Keratinocyte (primary cell): ENCODE measurements around the gene SH3GLB2. TPM values are rescaled to one million over a fixed set of nuclear protein-coding genes. Genes with fewer than 3 reads are reported as not detected.

Experiments used
- DNase-seq: peaks from one replicate; pipeline ENCODE4 v3.0.0-alpha.2; 2011; ENCODE audit warnings: low read depth, missing footprints, low spot score
- FAIRE-seq: peaks from 2 replicates; lab custom pipeline; 2011; peaks lifted over from hg19 to GRCh38; lab: Jason Lieb, UNC
- H2AFZ ChIP-seq: 2 replicates; pipeline ENCODE4 v1.6.0; 2012; ENCODE audit warnings: low read length, control low read depth, inconsistent platforms; ENCODE audit not compliant: control insufficient read depth
- H3K27ac ChIP-seq: 2 replicates; pipeline ENCODE4 v1.5.1; 2011; ENCODE audit warnings: low read length; ENCODE audit not compliant: control insufficient read depth, insufficient read depth
- H3K27me3 ChIP-seq: 3 replicates; pipeline ENCODE4 v1.6.0; 2011; ENCODE audit warnings: low read length; ENCODE audit not compliant: control insufficient read depth, insufficient read depth; ENCODE audit errors: extremely low read depth
- H3K36me3 ChIP-seq, 2 experiments: 2 replicates in 1 of 2; 3 replicates in 1 of 2; pipeline ENCODE4 v1.5.1; 2011; ENCODE audit warnings: low read length in 2 of 2, mild to moderate bottlenecking in 1 of 2; ENCODE audit not compliant: control insufficient read depth in 2 of 2, insufficient read depth in 2 of 2; ENCODE audit errors: extremely low read depth in 1 of 2
- H3K4me1 ChIP-seq: 3 replicates; pipeline ENCODE4 v1.5.1; 2011; ENCODE audit warnings: low read length; ENCODE audit not compliant: control insufficient read depth, insufficient read depth; ENCODE audit errors: extremely low read depth
- H3K4me2 ChIP-seq: 3 replicates; pipeline ENCODE4 v1.6.0; 2011; ENCODE audit warnings: low read depth, low read length; ENCODE audit not compliant: control insufficient read depth, insufficient read depth; ENCODE audit errors: extremely low read depth
- H3K4me3 ChIP-seq, 3 experiments: fragments of 200-600 bp in 1 of 3; sonication (generic) in 1 of 3; 2 replicates in 2 of 3; 3 replicates in 1 of 3; pipeline ENCODE4 v1.5.1; 2011 to 2016; ENCODE audit warnings: low read length in 3 of 3, mild to moderate bottlenecking in 3 of 3, control low read depth in 2 of 3, inconsistent platforms in 1 of 3, low read depth in 1 of 3, mixed read lengths in 1 of 3, mixed run types in 1 of 3, moderate library complexity in 1 of 3; ENCODE audit not compliant: control insufficient read depth in 2 of 3, insufficient read depth in 2 of 3; ENCODE audit errors: extremely low read depth in 1 of 3
- H3K79me2 ChIP-seq: 2 replicates; pipeline ENCODE4 v1.6.0; 2012; ENCODE audit warnings: low read length; ENCODE audit not compliant: control insufficient read depth, insufficient read depth
- H3K9ac ChIP-seq: 3 replicates; pipeline ENCODE4 v1.6.0; 2011; ENCODE audit warnings: low read length; ENCODE audit not compliant: control insufficient read depth, insufficient read depth; ENCODE audit errors: extremely low read depth
- H3K9me1 ChIP-seq: 3 replicates; pipeline ENCODE4 v1.6.0; 2011; ENCODE audit warnings: low read length; ENCODE audit not compliant: control insufficient read depth, insufficient read depth; ENCODE audit errors: extremely low read depth
- H3K9me3 ChIP-seq: 2 replicates; pipeline ENCODE4 v1.5.1; 2012; ENCODE audit warnings: low read depth, low read length; ENCODE audit not compliant: control insufficient read depth
- H4K20me1 ChIP-seq: 3 replicates; pipeline ENCODE4 v1.6.0; 2011; ENCODE audit warnings: low read length; ENCODE audit not compliant: control insufficient read depth, insufficient read depth; ENCODE audit errors: extremely low read depth
- EZH2 ChIP-seq: IDR thresholded peaks from one replicate; pipeline ENCODE4 v1.6.1; 2012; ENCODE audit warnings: inconsistent platforms, mild to moderate bottlenecking, low read length, moderate library complexity
- dilution Hi-C: fragments of 300-500 bp; cut with MboI; formaldehyde crosslinking; loops from one replicate; pipeline ENCODE4 v1.7.0; 2020; ENCODE audit warnings: low sequenced_read_pairs; ENCODE audit not compliant: extremely low pct_ligation_motif_present
- polyA plus RNA-seq, 5 experiments: library from polyadenylated mRNA; depleted of rRNA in 3 of 5; stranded (reverse) in 3 of 5; stranded (forward) in 1 of 5; unstranded in 1 of 5; fragments of >200 nt; gene quantifications; 1 replicate in 1 of 5; 2 replicates in 3 of 5; 3 replicates in 1 of 5; pipeline versions ENCODE4 v1.2.1 to v1.2.3, GENCODE V29; 2011 to 2012; ENCODE audit warnings: missing spikeins in 2 of 5, low read depth in 1 of 5, low replicate concordance in 1 of 5
- TF ChIP-seq, protein P1 (sequence below), 3 experiments: IDR thresholded peaks in 1 of 3; conservative IDR thresholded peaks in 1 of 3; optimal IDR thresholded peaks in 1 of 3; 2 replicates in 2 of 3; 3 replicates in 1 of 3; pipeline versions ENCODE3 to v1.5.1; 2011; ENCODE audit warnings: low read length in 3 of 3, mild to moderate bottlenecking in 3 of 3, moderate library complexity in 2 of 3, control low read depth in 1 of 3, inconsistent platforms in 1 of 3; ENCODE audit not compliant: insufficient read depth in 2 of 3; ENCODE audit errors: extremely low read depth in 1 of 3

Gene SH3GLB2
- polyA plus RNA-seq, 1 donor (not counting 4 experiments of a cell fraction or from before 2014, with no cell fraction given): 37.1 TPM

DNA sequence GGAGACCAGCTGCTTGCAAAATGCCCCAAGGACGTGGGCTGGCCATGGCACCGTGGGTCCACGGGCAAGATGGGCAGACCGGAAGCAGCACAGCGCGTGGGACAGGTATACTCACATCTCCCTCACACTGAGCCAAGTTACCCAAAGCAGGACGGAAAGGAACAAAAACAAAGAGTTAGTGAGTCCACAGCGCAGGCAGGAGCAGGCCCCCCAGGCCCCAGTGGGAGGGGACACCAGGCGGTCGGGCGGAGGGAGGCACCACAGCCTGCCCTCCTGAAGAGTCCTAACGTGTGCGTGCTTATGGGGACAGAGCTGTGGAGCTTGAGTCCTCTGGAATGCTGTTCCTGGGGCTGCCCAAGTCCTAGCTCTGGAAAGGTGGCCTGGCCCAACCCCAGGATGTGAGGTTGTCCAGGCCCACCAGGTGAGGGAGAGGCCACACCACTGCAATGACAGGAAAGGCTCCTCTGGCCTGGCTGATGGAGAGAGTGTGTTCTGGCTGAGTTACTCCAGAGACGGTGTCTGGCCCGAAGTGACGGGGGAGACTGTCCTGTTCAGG is 15.2 kb downstream of the SH3GLB2 start:
- Histone ChIP-seq H3K4me3 (no peak overlapping the region), H3K4me2 (no peak overlapping the region), H3K9me3 (no peaks in the 10 kb centered on the region), H3K9ac (no peak overlapping the region), H3K27me3 (no peaks in the 10 kb centered on the region), H3K9me1 (no peaks in the 10 kb centered on the region), H2AFZ (no peak overlapping the region), H3K4me1 (no peaks in the 10 kb centered on the region), H3K79me2 (no peaks in the 10 kb centered on the region), H4K20me1 (no peaks in the 10 kb centered on the region), H3K27ac (no peak overlapping the region), H3K36me3 (peaks cover 20 to 23% of the 10 kb centered on the region in 2 experiments)
- DNase-seq: no peak
- no peak for TF ChIP-seq EZH2
- TF ChIP-seq, protein P1, sequence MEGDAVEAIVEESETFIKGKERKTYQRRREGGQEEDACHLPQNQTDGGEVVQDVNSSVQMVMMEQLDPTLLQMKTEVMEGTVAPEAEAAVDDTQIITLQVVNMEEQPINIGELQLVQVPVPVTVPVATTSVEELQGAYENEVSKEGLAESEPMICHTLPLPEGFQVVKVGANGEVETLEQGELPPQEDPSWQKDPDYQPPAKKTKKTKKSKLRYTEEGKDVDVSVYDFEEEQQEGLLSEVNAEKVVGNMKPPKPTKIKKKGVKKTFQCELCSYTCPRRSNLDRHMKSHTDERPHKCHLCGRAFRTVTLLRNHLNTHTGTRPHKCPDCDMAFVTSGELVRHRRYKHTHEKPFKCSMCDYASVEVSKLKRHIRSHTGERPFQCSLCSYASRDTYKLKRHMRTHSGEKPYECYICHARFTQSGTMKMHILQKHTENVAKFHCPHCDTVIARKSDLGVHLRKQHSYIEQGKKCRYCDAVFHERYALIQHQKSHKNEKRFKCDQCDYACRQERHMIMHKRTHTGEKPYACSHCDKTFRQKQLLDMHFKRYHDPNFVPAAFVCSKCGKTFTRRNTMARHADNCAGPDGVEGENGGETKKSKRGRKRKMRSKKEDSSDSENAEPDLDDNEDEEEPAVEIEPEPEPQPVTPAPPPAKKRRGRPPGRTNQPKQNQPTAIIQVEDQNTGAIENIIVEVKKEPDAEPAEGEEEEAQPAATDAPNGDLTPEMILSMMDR (optimal IDR thresholded peaks at IDR 0.05 in 1 of 3, IDR thresholded peaks at IDR 0.05 in 1 of 3, conservative IDR thresholded peaks at IDR 0.05 in 1 of 3; ENCODE audit: extremely low read depth in 1 of 3, insufficient read depth in 2 of 3, low read length in 3 of 3): no peak
- FAIRE-seq: no peak
- dilution Hi-C loops: no loop called here

DNA sequence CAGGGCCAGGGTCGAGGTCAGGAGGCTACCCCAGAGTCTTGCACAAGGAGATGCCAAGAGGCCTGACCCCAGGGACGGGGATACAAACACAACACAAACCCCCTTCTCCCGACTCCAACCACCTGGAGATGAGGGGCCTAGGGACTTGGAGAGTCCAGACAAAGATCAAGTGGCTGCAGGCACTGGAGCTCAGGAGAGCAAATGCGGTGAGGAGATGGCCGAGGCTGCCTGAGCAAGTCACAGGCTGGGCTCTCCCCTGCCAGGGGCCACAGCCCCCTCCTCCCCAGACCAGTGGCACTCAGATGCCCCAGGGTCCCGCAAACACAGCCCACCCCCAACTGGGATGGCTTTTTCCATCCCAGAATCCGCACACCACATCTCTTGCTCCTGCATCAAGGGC is 15.8 kb downstream of the SH3GLB2 start:
- DNase-seq: no peak
- FAIRE-seq: no peak
- no peak overlapping the region for H3K27ac ChIP-seq

More for the DNA sequence above, 15.8 kb downstream of the SH3GLB2 start:
- Histone ChIP-seq H3K9me1 (no peaks in the 10 kb centered on the region), H3K27me3 (no peaks in the 10 kb centered on the region), H2AFZ (no peak overlapping the region), H4K20me1 (no peaks in the 10 kb centered on the region), H3K79me2 (no peaks in the 10 kb centered on the region), H3K4me3 (no peak overlapping the region), H3K4me2 (no peak overlapping the region), H3K4me1 (peaks cover 4% of the 10 kb centered on the region), H3K9ac (no peak overlapping the region), H3K9me3 (no peaks in the 10 kb centered on the region), H3K36me3 (peaks cover 20 to 25% of the 10 kb centered on the region in 2 experiments)
- dilution Hi-C loops: no loop called here
- TF ChIP-seq EZH2: no peak
- TF ChIP-seq, protein P1 (optimal IDR thresholded peaks at IDR 0.05 in 1 of 3, IDR thresholded peaks at IDR 0.05 in 1 of 3, conservative IDR thresholded peaks at IDR 0.05 in 1 of 3; ENCODE audit: extremely low read depth in 1 of 3, insufficient read depth in 2 of 3, low read length in 3 of 3): no peak
